OCI-LY3 (cell line): ENCODE results near the gene ANKS1B.

Experiments
- CTCF ChIP-seq: fragments of 200-600, 300-600 bp; sonication (generic); IDR thresholded peaks from 2 replicates; pipeline ENCODE4 v1.5.1; 2014; ENCODE audit warnings: antibody characterized with exemption, low read length, low read depth
- EZH2phosphoT487 ChIP-seq: fragments of 200-600 bp; shearing (Covaris generic); IDR thresholded peaks from 2 replicates; pipeline ENCODE4 v1.6.1; 2018; ENCODE audit warnings: antibody characterized with exemption, mixed run types, low read depth

GRCh38 chr12:99486277-99486676, 498.5 kb downstream of the ANKS1B start:
- TF ChIP-seq CTCF (no peak), EZH2phosphoT487 (no peak)
